ENCODE measurements around the gene PBX3. TPM values are rescaled to one million over a fixed set of nuclear protein-coding genes. Genes with fewer than 3 reads are reported as not detected.
A peak's percentile ranks its signal among the peaks of the same experiment; 100 is the strongest.

Gene PBX3
- total RNA-seq, 1 experiment from 2014 or later = 8.8 TPM

- H3K36me3 ChIP-seq (ENCODE audit: insufficient read depth, low read length) = no peaks in the 10 kb centered on the region
- no peak overlapping the region for H3K27ac ChIP-seq (ENCODE audit: low read length)
- no peaks in the 10 kb centered on the region for H3K27me3 ChIP-seq (ENCODE audit: low read length)
- no peaks in the 10 kb centered on the region for H3K79me2 ChIP-seq (ENCODE audit: low read length)
- H3K4me1 ChIP-seq (ENCODE audit: low read length) = no peaks in the 10 kb centered on the region
- H4K20me1 ChIP-seq (ENCODE audit: insufficient read depth, low read depth, low read length) = no peaks in the 10 kb centered on the region
- no peaks in the 10 kb centered on the region for H3K9me2 ChIP-seq (replicated peaks; ENCODE audit: insufficient read depth, low read length)
- H3K4me3 ChIP-seq (ENCODE audit: low read length) = no peak overlapping the region
- no peak overlapping the region for H3K4me2 ChIP-seq (ENCODE audit: low read depth, low read length, poor library complexity, severe bottlenecking)
- H3K9ac ChIP-seq (ENCODE audit: low read length) = no peak overlapping the region
- DNase-seq = no peak
- no peak overlapping the region for H2AFZ ChIP-seq (ENCODE audit: low read length)
- no peaks in the 10 kb centered on the region for H3K9me3 ChIP-seq (ENCODE audit: low read length)
Observed at GRCh38 chr9:125726456-125727132, 20.6 kb upstream of the PBX3 start.

- no peak overlapping the region for H3K9ac ChIP-seq (ENCODE audit: low read length)
- no peak overlapping the region for H3K4me3 ChIP-seq (ENCODE audit: low read length)
- no peaks in the 10 kb centered on the region for H3K79me2 ChIP-seq (ENCODE audit: low read length)
- H3K4me2 ChIP-seq (ENCODE audit: low read depth, low read length, poor library complexity, severe bottlenecking) = no peak overlapping the region
- no peaks in the 10 kb centered on the region for H3K36me3 ChIP-seq (ENCODE audit: insufficient read depth, low read length)
- no peak overlapping the region for H2AFZ ChIP-seq (ENCODE audit: low read length)
- H3K27me3 ChIP-seq (ENCODE audit: low read length) = no peaks in the 10 kb centered on the region
- no peaks in the 10 kb centered on the region for H3K9me2 ChIP-seq (replicated peaks; ENCODE audit: insufficient read depth, low read length)
- no peak overlapping the region for H3K27ac ChIP-seq (ENCODE audit: low read length)
- H4K20me1 ChIP-seq (ENCODE audit: insufficient read depth, low read depth, low read length) = no peaks in the 10 kb centered on the region
- H3K4me1 ChIP-seq (ENCODE audit: low read length) = no peaks in the 10 kb centered on the region
- no peaks in the 10 kb centered on the region for H3K9me3 ChIP-seq (ENCODE audit: low read length)
- no peak for DNase-seq
Observed at GRCh38 chr9:125730168-125730567, 17.0 kb upstream of the PBX3 start.

GRCh38 chr9:125732562-125732961, 14.6 kb upstream of the PBX3 start:
- H3K36me3 ChIP-seq (ENCODE audit: insufficient read depth, low read length) = no peaks in the 10 kb centered on the region
- no peak overlapping the region for H3K27ac ChIP-seq (ENCODE audit: low read length)
- H3K27me3 ChIP-seq (ENCODE audit: low read length) = no peaks in the 10 kb centered on the region
- no peak for DNase-seq
- no peak overlapping the region for H3K4me3 ChIP-seq (ENCODE audit: low read length)
- H3K79me2 ChIP-seq (ENCODE audit: low read length) = no peaks in the 10 kb centered on the region
- H3K9me3 ChIP-seq (ENCODE audit: low read length) = no peaks in the 10 kb centered on the region
- H2AFZ ChIP-seq (ENCODE audit: low read length) = no peak overlapping the region
- H4K20me1 ChIP-seq (ENCODE audit: insufficient read depth, low read depth, low read length) = no peaks in the 10 kb centered on the region
- no peak overlapping the region for H3K9ac ChIP-seq (ENCODE audit: low read length)
- H3K4me1 ChIP-seq (ENCODE audit: low read length) = no peaks in the 10 kb centered on the region
- H3K9me2 ChIP-seq (replicated peaks; ENCODE audit: insufficient read depth, low read length) = no peaks in the 10 kb centered on the region
- H3K4me2 ChIP-seq (ENCODE audit: low read depth, low read length, poor library complexity, severe bottlenecking) = no peak overlapping the region

- H3K4me2 ChIP-seq (ENCODE audit: low read depth, low read length, poor library complexity, severe bottlenecking) = no peak overlapping the region
Observed at GRCh38 chr9:125739436-125739835, 7.7 kb upstream of the PBX3 start.

GRCh38 chr9:125742657-125743056, 4.5 kb upstream of the PBX3 start:
- Histone ChIP-seq H3K4me1 (ENCODE audit: low read length) (peaks cover 18% of the 10 kb centered on the region), H3K9me2 (replicated peaks; ENCODE audit: insufficient read depth, low read length) (no peaks in the 10 kb centered on the region), H3K27ac (ENCODE audit: low read length) (no peak overlapping the region), H3K9ac (ENCODE audit: low read length) (no peak overlapping the region), H3K4me3 (ENCODE audit: low read length) (no peak overlapping the region), H3K4me2 (ENCODE audit: low read depth, low read length, poor library complexity, severe bottlenecking) (no peak overlapping the region), H2AFZ (ENCODE audit: low read length) (no peak overlapping the region), H4K20me1 (ENCODE audit: insufficient read depth, low read depth, low read length) (0 out of 2 replicates have a peak, but pooled peaks cover 3% of the 10 kb centered on the region), H3K27me3 (ENCODE audit: low read length) (no peaks in the 10 kb centered on the region), H3K36me3 (ENCODE audit: insufficient read depth, low read length) (no peaks in the 10 kb centered on the region), H3K79me2 (ENCODE audit: low read length) (no peaks in the 10 kb centered on the region), H3K9me3 (ENCODE audit: low read length) (no peaks in the 10 kb centered on the region)
- DNase-seq = no peak

More at GRCh38 chr9:125739436-125739835, 7.7 kb upstream of the PBX3 start:
- Histone ChIP-seq H2AFZ (ENCODE audit: low read length) (no peak overlapping the region), H3K4me1 (ENCODE audit: low read length) (no peaks in the 10 kb centered on the region), H3K79me2 (ENCODE audit: low read length) (no peaks in the 10 kb centered on the region), H3K9me2 (replicated peaks; ENCODE audit: insufficient read depth, low read length) (no peaks in the 10 kb centered on the region), H3K27ac (ENCODE audit: low read length) (no peak overlapping the region), H3K4me3 (ENCODE audit: low read length) (no peak overlapping the region), H3K36me3 (ENCODE audit: insufficient read depth, low read length) (no peaks in the 10 kb centered on the region), H3K9ac (ENCODE audit: low read length) (no peak overlapping the region), H3K9me3 (ENCODE audit: low read length) (no peaks in the 10 kb centered on the region), H3K27me3 (ENCODE audit: low read length) (no peaks in the 10 kb centered on the region), H4K20me1 (ENCODE audit: insufficient read depth, low read depth, low read length) (0 out of 2 replicates have a peak, but pooled peaks cover 3% of the 10 kb centered on the region)
- no peak for DNase-seq

- no peak for DNase-seq
- no peak overlapping the region for H3K9ac ChIP-seq (ENCODE audit: low read length)
Observed at GRCh38 chr9:125743682-125744428, 3.3 kb upstream of the PBX3 start.

GRCh38 chr9:125744616-125745015, 2.6 kb upstream of the PBX3 start:
- peaks cover 12% of the 10 kb centered on the region; the same call in 1 of the 2 replicates for H4K20me1 ChIP-seq (ENCODE audit: insufficient read depth, low read depth, low read length)
- no peak overlapping the region for H3K4me3 ChIP-seq (ENCODE audit: low read length)
- no peaks in the 10 kb centered on the region for H3K9me2 ChIP-seq (replicated peaks; ENCODE audit: insufficient read depth, low read length)
- no peaks in the 10 kb centered on the region for H3K36me3 ChIP-seq (ENCODE audit: insufficient read depth, low read length)
- H3K79me2 ChIP-seq (ENCODE audit: low read length) = no peaks in the 10 kb centered on the region
- H3K4me1 ChIP-seq (ENCODE audit: low read length) = peaks cover 25% of the 10 kb centered on the region
- H3K27ac ChIP-seq (ENCODE audit: low read length) = no peak overlapping the region
- no peak overlapping the region for H2AFZ ChIP-seq (ENCODE audit: low read length)
- H3K27me3 ChIP-seq (ENCODE audit: low read length) = no peaks in the 10 kb centered on the region
- DNase-seq = no peak
- H3K9ac ChIP-seq (ENCODE audit: low read length) = no peak overlapping the region
- H3K4me2 ChIP-seq (ENCODE audit: low read depth, low read length, poor library complexity, severe bottlenecking) = no peak overlapping the region
- no peaks in the 10 kb centered on the region for H3K9me3 ChIP-seq (ENCODE audit: low read length)

More at GRCh38 chr9:125743682-125744428, 3.3 kb upstream of the PBX3 start:
- no peak overlapping the region for H3K4me2 ChIP-seq (ENCODE audit: low read depth, low read length, poor library complexity, severe bottlenecking)
- no peaks in the 10 kb centered on the region for H3K9me3 ChIP-seq (ENCODE audit: low read length)
- peaks cover 11% of the 10 kb centered on the region; the same call in 1 of the 2 replicates for H4K20me1 ChIP-seq (ENCODE audit: insufficient read depth, low read depth, low read length)
- H3K4me1 ChIP-seq (ENCODE audit: low read length) = peaks cover 25% of the 10 kb centered on the region
- no peaks in the 10 kb centered on the region for H3K27me3 ChIP-seq (ENCODE audit: low read length)
- no peak overlapping the region for H2AFZ ChIP-seq (ENCODE audit: low read length)
- H3K27ac ChIP-seq (ENCODE audit: low read length) = no peak overlapping the region
- H3K9me2 ChIP-seq (replicated peaks; ENCODE audit: insufficient read depth, low read length) = no peaks in the 10 kb centered on the region
- H3K36me3 ChIP-seq (ENCODE audit: insufficient read depth, low read length) = no peaks in the 10 kb centered on the region
- no peaks in the 10 kb centered on the region for H3K79me2 ChIP-seq (ENCODE audit: low read length)
- H3K4me3 ChIP-seq (ENCODE audit: low read length) = no peak overlapping the region

- H2AFZ ChIP-seq (ENCODE audit: low read length) = peak overlapping the region; percentile 39; the same call in 1 of the 2 replicates
- H4K20me1 ChIP-seq (ENCODE audit: insufficient read depth, low read depth, low read length) = peaks cover 12% of the 10 kb centered on the region; the same call in 1 of the 2 replicates
- peak overlapping the region; percentile 91 for H3K4me2 ChIP-seq (ENCODE audit: low read depth, low read length, poor library complexity, severe bottlenecking)
- no peaks in the 10 kb centered on the region for H3K9me2 ChIP-seq (replicated peaks; ENCODE audit: insufficient read depth, low read length)
- no peak overlapping the region for H3K4me3 ChIP-seq (ENCODE audit: low read length)
- H3K9me3 ChIP-seq (ENCODE audit: low read length) = no peaks in the 10 kb centered on the region
- no peaks in the 10 kb centered on the region for H3K27me3 ChIP-seq (ENCODE audit: low read length)
- H3K4me1 ChIP-seq (ENCODE audit: low read length) = peaks cover 25% of the 10 kb centered on the region
- H3K27ac ChIP-seq (ENCODE audit: low read length) = no peak overlapping the region
- no peak overlapping the region for H3K9ac ChIP-seq (ENCODE audit: low read length)
- no peaks in the 10 kb centered on the region for H3K79me2 ChIP-seq (ENCODE audit: low read length)
- DNase-seq = no peak
- H3K36me3 ChIP-seq (ENCODE audit: insufficient read depth, low read length) = no peaks in the 10 kb centered on the region
Observed at GRCh38 chr9:125745018-125745417, 2.2 kb upstream of the PBX3 start.

Measured in Karpas-422 (cell line).